NCI-H2227 treated with DMSO at 0.1 percent for 48 hours (cell line): ENCODE measurements around the gene ZNF222.

Source experiments
- DNase-seq: peaks from one replicate; lab custom pipeline; 2025; lab: John Stamatoyannopoulos, UW

Gene ZNF222

DNA sequence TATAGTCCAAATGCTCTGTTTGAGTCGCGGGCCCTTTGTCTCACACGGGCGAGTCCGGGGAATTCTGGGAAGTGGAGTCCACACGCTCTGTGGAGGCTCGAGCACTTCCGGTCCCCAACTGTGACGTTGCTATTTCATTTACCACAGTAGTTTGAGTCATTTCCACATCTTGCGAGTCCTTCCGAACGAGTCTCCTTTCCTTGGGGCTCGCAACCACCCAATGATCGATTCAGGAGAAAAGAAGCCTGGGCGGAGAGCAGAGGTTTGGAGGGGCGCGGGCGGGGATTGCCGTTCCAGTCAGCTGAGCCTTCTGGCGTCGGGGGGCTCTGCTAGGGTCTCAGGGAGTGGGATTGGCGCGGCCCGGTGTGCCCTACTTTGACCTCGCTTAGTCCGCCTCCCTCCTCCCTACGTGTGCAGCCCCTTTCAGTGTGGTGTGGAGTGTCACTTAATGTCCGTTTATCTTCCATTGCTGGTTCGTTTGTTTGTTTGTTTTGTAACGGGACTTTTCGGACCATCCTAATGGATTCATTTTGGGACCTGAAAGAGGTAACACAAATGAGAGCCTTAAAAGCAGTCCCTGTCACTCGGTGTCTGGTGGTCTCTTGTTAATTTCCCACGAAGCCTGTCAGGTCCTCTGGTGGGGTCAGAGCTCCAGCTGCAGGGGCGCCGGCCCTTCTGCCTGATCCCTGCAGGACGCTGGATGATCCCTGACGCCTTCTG lies at the start of gene ZNF222:
TSS of gene ZNF222 (plus strand) at position 163 of the 720 bp plus-strand sequence. CDS start at position 221, 58 bp downstream.
- DNase-seq = peak; percentile 61

DNA sequence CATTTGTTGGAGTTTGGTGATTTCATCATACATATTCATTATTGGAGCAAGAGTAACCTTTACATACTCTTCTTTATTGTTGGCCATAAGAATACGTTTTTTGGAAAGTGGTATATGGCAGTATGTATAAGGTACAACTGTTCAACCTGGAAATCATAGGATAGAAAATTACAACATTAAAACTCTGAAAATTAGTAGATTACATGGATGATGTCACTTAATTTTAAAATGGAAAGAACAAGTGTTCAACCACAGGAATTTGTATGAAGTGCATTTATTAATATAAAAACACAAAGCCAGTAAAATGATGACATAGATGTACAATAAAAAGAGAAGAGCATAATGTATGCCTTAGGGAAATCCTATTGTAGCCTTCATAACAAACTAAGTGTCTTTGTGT lies 48.4 kb upstream of the ZNF222 start:
- DNase-seq = no peak

DNA sequence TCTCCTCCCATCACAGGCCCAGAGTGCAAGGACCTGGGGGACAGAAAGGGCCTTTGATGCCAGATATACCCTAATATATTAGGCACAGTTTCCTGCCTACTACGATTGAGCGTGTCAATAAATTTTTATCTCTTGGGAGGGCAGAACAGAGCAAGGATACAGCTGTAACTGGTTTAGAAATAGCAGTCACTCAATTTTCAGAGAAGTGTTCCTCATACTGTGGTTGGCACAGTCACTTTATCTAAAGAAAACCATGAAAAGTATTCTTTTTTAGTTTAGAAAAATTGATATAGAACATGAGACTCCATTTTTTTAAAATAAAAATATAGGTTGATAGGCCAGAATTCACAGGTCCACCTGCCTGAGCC lies 41.7 kb upstream of the ZNF222 start:
- no peak for DNase-seq

DNA sequence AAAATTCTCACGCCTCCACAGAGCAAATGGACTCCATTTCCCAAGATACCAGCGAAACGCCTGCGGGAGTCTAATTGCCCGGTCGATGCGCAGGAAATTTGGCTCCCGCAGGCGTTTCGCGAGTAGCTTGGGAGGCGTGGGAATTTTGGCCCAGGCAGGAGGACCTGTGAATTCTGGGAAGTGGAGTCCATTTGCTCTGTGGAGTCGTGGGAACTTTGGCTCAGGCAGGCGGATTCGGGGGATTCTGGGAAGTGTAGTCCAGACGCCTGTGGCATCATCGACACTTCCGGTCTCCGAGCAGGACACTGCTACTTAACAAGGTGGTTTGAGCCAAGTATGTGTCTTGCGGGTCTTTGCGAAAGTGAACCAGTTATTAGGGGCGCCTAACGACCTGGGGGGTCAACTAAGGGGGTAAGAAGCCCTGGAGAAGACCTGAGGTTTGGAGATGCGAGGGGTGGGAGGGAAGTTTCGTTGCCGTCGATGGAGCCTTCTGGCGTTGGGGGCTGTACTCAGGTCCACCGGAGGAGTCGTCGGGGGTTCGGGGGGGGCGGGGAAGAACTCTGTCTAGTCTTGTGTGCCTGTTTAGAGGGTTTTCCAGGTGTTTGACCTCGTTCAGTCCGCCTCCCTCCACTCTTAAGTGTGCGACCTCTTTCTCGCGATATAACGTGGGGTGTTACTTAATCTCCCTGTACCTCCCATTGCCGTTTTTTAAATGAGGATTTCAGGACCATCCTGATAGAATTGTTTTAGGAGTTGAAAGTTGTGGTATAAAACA lies 41.1 kb upstream of the ZNF222 start, which contains the start of gene ZNF155:
TSS of gene ZNF155 (plus strand) at position 277 of the 775 bp plus-strand sequence. CDS start 4,356 bp downstream, outside the sequence.
- peak; percentile 93 for DNase-seq

DNA sequence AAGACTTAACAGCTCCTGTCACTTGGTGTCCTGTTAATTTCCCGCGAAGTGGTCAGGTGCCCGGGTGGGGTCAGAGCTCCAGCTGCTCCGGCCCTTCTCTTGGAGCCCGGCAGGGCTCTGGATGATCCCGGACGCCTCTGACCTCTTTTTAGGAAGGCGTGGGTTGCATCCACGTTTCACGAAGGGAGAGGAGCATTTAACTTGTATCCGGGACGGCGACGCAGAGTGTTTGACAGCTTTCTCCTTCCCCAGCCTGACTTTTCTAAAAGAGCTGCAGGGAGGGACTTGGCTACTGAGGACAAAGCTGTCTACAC lies 40.5 kb upstream of the ZNF222 start:
- no peak for DNase-seq

DNA sequence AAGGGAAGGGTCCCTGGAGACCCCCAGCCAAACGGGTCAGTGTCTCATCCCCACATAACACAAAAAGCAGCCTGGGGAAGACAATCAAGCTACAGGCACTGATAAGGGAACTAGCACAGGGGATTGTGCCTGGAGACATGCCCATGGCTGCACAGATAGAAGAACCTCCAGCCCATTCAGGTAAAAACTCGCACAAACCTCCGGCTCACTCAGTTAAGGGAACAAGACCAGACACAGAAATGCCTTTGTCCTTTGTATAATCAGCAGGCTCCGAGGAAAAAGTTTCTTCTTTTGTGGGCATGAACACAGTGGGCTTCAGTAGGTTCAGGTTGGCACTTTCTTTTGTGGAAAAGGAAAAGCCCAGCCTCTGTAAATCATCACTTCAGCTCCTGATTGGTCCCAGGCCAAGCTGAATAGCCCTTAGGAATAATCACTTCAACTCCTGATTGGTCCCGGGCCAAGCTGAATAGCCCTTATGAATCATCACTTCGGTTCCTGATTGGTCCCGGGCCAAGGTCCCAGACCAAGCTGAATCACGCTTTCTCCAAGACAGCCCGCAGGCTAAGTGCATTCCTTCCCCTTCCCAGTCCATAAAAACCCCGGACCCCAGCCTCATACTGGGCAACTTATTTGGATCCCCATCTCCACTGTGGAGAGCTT lies 27.4 kb upstream of the ZNF222 start:
- DNase-seq = no peak

DNA sequence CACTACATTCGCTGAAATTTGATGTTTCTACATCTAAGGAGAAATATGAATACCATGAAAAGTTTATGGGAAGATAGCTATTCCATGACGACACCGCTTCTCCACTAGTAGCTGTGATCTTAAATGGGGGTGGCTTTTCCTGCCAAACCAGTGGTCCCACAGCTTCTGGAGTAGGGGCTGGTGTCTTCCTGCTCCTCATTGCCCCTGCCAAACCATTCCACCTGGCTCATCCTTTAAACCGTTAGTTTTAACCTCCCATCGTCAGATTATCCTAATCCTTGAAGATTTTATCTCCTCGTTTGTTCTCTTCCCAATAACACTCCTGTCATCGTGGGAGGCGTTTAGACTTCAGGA lies 23.0 kb upstream of the ZNF222 start:
- DNase-seq = no peak

DNA sequence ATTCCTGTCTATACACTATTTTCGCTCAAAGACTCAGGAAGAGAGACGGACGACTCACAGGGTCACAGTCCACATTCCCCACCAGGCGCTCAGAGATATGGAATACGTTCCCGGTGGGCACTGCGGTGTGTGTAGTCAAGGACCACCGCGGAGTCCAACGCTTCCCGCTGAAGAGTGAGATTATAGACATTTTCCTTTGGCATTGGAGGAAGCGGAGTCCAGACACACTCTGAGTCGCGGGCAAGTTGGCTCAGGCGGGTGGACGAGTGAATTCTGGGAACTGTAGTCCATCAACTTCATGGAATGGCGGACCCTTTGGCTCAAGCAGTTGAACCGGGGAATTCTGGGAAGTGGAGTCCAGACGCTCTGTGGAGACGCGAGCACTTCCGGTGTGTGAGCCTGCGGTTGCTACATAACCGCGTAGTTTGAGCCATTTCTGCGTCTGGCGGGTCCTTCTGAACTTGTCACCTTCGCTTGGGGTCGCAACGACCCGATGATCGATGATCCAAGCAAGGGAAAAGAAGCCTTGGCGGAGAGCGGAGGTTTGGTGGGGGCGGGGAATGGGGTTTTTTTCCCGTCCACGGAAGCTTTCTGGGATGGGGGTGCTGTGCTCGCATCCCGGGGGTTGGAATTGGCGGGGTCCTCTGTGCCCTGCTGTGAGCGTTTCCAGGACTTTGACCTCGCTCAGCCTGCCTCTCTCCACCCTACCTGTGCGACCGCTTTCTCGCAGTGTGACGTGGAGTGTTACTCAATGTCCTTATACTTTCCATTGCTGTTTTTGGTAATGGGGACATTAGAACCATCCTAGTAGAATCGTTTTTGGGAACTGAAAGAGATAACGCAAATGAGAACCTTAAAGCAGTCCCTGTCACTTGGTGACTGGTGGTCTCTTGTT lies 22.4 kb upstream of the ZNF222 start, which contains the start of gene ZNF230:
TSS of gene ZNF230 (plus strand) at position 392 of the 895 bp plus-strand sequence. CDS start 4,122 bp downstream, outside the sequence.
- DNase-seq = peak; percentile 88

DNA sequence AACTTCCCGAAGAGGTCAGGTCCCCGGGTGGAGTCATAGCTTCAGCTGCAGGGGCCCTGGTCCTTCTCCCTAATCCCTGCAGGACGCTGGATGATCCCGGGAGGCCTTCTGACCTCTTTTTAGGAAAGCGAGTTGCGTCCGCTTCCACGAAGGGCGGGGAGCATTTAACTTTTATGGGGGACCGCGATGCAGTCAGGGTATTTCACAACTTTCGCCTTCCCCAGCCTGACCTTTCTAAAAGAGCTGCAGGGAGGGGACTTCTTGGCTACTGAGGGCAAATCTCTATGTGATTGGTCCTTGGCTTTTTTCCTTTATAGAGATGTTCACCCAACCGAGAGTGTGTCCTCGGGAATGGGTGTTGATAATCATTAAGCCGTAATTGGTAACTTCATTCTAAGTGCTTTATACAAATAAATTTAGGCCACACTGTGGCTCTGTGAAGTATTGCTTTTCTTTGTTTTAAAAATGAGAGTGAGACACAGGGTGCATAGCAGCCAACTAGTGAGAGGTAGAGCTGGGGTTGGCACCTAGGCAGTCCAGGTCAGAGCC lies 21.6 kb upstream of the ZNF222 start:
- DNase-seq = no peak

DNA sequence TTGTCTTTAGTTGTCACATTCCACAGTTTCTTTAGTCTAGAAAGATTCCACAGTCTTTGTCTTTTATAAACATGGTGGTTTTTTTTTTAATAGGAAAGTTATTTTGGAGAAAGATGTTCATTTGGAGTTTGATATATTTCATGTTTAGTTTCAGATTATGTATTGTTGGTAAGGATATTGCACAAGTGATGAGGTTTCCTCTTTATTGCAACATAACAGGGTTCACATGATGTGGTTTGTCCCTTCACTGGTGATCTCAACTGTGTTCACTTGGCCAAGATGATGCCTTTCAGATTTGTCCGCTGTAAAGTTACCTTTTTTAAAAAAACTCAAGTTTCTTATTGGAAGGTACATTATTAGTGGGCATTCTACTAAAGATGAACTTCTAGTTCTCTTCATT lies 19.2 kb upstream of the ZNF222 start:
- no peak for DNase-seq

DNA sequence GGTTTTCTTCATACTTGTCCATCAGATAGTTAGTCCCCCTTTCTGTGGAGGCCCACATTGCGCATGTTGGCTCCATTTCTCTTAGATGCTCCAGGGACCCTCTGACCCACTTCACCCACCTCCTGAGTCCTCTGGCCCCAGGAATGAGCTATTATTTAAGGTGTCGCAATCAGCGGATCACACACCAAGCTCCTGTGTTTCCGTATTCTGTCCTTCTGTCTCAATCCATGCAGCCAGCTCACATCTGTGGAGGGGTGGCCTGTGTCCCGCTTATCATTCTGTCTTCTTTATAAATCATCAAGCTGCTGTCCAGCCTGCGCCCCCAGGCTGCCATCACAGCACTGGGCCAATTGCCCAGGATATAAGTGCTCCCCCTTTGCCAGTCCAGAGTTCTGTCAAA lies 17.7 kb upstream of the ZNF222 start:
- DNase-seq = no peak

DNA sequence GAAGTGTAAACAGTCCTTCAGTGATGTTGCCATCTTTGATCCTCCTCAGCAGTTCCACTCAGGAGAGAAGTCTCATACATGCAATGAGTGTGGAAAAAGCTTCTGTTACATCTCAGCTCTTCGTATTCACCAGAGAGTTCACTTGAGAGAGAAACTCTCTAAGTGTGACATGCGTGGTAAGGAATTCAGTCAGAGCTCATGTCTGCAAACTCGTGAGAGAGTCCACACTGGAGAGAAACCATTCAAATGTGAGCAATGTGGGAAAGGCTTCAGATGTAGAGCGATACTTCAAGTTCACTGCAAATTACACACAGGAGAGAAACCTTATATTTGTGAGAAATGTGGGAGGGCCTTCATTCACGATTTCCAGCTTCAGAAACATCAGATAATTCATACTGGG lies 14.7 kb upstream of the ZNF222 start:
- no peak for DNase-seq

DNA sequence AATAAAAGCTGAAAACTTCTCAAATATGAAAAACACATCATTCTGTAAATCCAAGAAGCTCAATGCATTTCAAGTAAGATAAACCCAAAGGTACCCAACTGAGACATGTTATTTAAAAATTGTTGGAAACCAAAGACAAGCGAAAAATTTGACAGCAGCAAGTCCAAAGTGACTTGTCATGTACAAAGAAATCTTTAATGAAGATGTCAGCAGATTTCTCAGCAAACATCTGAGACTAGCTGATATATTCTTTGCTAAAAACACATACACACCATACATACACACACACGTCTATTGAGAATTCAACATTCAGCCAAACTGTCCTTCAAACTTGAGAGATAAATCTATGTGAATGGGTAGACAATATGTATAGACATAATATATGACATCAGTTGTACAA lies 5.7 kb upstream of the ZNF222 start:
- no peak for DNase-seq

DNA sequence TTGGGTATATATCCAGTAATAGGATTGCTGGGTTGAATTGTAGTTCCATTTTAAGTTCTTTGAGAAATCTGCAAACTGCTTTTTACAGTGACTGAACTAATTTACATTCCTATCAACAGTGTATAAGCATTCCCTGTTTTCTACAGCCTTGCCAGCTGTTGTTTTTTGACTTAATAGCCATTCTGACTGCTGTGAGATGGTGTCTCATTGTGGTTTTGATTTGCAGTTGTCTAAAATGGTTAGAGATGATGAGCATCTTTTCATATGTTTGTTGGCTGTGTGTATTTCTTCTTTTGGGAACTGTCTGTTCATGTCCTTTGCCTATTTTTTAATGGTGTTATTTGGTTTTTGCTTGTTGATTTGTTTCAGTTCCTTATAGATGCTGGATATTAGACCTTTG lies 4.0 kb upstream of the ZNF222 start:
- no peak for DNase-seq

DNA sequence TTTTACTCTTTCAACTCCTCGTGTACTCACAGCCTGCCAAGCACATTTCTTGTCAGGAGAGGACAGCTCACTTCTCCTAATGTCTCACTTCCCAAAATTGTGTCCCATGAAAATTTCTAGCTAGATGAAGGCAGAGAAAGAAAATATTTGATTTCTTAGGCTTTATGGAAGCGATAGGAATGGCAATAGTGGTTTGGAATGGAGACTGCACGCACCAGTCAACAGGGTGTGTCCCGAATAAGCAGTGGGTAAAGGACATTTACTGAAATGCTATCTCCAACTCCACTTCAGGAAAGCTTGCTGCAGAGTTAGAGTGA lies 321 bp upstream of the ZNF222 start:
- DNase-seq = no peak

DNA sequence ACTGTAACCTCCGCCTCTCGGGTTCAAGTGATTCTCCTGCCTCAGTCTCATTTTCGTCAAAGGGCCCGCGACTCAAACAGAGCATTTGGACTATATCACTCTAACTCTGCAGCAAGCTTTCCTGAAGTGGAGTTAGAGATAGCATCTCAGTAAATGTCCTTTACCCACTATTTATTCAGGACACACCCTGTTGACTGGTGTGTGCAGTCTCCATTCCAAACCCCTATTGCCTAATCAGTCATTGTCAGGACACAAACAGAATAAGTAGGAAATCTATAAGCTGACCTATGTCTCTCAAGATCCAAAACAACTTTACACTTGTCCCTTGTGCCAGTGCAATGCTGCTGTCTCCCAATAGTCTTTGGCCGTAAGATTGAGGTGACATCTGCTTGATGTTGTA lies 1.4 kb downstream of the ZNF222 start:
- no peak for DNase-seq

DNA sequence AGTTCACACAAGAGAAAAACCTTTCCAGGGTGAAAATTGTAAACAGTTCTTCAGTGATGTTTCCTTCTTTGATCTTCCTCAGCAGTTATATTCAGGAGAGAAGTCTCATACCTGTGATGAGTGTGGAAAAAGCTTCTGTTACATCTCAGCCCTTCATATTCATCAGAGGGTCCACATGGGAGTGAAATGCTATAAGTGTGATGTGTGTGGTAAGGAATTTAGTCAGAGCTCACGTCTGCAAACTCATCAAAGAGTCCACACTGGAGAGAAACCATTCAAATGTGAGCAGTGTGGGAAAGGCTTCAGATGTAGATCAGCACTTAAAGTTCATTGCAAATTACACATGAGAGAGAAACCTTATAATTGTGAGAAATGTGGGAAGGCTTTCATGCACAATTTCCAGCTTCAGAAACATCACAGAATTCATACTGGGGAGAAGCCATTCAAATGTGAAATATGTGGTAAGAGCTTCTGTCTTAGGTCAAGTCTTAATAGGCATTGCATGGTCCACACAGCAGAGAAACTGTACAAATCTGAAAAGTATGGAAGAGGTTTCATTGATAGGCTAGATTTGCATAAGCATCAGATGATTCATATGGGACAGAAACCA lies 6.9 kb downstream of the ZNF222 start:
- no peak for DNase-seq

DNA sequence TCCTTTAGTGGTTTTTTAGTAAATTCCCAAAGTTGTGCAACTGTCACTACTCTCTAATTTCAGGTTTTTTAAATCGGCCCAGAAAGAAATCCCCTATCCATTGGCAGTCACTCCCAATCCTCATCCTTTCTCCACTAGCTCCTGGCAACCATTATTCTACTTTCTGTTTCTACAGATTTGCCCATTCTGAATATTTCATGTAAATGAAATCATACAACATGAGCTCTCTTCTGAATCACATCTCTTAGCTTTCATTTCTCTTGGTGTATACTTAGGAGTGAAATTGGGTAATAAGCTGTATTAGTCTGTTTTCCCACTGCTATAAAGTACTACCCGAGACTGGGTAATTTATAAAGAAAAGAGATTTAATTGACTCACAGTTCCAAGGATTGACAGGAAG lies 17.0 kb downstream of the ZNF222 start:
- no peak for DNase-seq

DNA sequence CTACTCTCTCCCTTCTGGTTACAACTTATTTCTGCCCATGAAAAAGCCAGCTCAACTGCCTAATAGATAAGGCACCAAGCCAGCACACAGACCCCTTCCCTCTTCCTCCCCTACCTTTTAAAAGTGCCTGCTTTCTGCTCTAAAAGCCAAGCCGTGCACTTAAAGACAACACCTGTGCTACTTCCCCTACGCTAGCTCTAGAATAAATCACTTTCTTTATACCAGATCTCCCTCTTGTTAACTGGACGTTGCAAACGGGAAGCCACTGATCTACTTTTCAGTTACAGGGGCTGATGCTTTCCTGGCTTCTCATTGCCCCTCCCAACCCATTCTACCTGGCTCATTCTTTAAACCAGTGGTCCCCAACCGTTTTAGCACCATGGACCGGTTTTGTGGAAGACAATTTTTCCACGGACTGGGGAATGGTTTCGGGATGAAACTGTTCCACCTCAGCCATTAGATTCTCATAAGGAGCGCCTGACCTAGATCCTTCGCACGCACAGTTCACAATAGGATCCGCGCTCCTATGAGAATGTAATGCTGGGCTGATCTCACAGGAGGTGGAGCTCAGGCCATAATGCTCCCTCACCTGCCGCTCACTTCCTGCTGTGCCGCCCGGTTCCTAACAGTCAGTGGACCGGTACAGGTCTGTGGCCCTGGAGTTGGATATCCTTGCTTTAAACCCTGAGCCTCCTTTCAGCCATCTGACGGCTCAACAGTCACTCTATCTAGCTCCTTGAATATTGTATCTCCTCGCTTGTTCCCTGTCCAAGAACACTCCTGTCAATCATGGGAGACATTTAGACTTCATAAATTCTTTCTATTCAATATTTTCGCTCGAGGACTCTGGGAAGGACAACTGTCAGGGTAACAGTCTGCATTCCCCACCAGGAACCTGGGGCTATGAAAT lies 25.8 kb downstream of the ZNF222 start:
- DNase-seq = peak; percentile 27

DNA sequence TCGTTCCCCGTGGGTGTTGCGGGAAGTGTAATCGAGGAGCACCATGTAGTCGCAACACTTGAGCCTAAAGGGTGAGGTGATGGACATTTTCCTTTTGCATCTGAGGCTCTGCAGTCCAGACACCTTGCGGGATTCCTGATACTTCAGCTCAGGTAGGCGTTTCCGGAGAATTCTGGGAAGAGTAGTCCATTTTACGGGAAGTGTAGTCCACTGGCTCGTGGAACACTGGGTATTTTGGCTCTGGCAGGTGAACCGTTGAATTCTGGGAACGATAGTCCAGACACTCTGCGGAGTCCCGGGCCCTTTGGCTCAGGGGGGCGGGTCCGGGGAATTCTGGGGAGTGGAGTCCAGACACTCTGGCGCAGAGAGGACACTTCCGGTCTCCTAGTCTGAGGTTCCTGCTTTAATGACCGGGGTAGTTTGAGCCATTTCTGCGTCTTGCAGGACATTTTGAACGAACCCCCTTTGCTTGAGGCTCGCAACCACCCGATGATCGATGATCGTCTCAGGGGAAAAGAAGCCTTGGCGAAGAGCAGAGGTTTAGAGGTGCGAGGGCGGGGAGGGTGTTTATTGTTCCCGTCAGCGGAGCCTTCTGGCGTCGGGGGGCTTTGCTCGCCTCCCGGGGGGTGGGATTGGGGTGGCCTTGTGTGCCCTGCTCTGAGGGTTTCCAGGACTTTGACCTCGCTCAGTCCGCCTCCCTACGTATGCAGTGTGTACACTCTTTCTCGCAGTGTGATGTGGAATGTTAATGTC lies 26.6 kb downstream of the ZNF222 start, which contains the start of gene ZNF223:
TSS of gene ZNF223 (plus strand) at position 387 of the 753 bp plus-strand sequence. CDS start 3,141 bp downstream, outside the sequence.
- peak; percentile 85 for DNase-seq
